ENCODE data around the gene SYNPO. TPM values are rescaled to one million over a fixed set of nuclear protein-coding genes. Genes with fewer than 3 reads are reported as not detected.

Gene SYNPO
- total and polyA plus RNA-seq, 7 donors = 136 to 855 (median 628) TPM

- ATAC-seq = no peak
- 83 to 92% (median 86%) methylated on average over 12 of the region's 12 CpGs for WGBS, 3 donors
- Histone ChIP-seq H3K4me1 (peaks cover 31% of the 10 kb centered on the region), H3K27me3 (ENCODE audit: insufficient read depth in 3 of 3, low read length in 2 of 3) (no peaks in the 10 kb centered on the region), H3K9me3 (no peaks in the 10 kb centered on the region), H3K4me3 (no peak overlapping the region), H3K36me3 (ENCODE audit: insufficient read depth in 1 of 2, low read depth in 1 of 2) (no peaks in the 10 kb centered on the region), H3K27ac (peak overlapping the region; percentile 87)
- intact Hi-C loops (cut with DNase I) = no loop called here
- no peak for TF ChIP-seq CTCF (IDR thresholded peaks at IDR 0.05)
- no peak for DNase-seq
Measured at GRCh38 chr5:150598821-150599273, 41.6 kb upstream of the SYNPO start.

DNA sequence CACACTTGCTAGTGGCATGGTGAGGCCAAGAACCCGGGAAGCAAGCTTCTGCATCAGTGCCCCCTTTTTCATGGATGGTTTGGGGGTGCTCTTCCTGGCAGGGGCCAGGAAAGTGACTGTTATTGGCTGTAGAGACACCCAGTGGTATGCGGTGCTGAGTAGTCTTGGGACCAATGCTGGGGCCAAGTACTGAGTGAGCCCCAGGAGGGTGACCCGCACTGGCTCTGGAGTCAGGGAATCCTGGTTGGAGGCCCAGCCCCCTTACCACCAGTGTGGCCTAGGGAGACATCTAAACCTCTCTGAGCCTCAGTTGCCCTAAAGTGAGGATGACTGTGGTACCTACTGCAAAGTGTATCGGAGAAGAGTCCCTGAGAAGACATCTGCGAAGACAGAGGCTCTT is 41.2 kb upstream of the SYNPO start:
- peaks cover 27% of the 10 kb centered on the region for H3K4me1 ChIP-seq
- H3K27ac ChIP-seq = peak overlapping the region; percentile 87
- WGBS, 3 donors = 81 to 93% (median 85%) methylated on average over 5 of the region's 5 CpGs
- no peak for ATAC-seq
- TF ChIP-seq CTCF (IDR thresholded peaks at IDR 0.05) = no peak
- H3K4me3 ChIP-seq = no peak overlapping the region
- no peaks in the 10 kb centered on the region for H3K9me3 ChIP-seq
- DNase-seq = no peak
- no peaks in the 10 kb centered on the region for H3K36me3 ChIP-seq (ENCODE audit: insufficient read depth in 1 of 2, low read depth in 1 of 2)
- H3K27me3 ChIP-seq (ENCODE audit: insufficient read depth in 3 of 3, low read length in 2 of 3) = no peaks in the 10 kb centered on the region
- intact Hi-C loops (cut with DNase I) = no loop called here

GRCh38 chr5:150599917-150600511 is 40.4 kb upstream of the SYNPO start:
- H3K27ac ChIP-seq = peak overlapping the region; percentile 87
- TF ChIP-seq CTCF (IDR thresholded peaks at IDR 0.05) = no peak
- no peaks in the 10 kb centered on the region for H3K27me3 ChIP-seq (ENCODE audit: insufficient read depth in 3 of 3, low read length in 2 of 3)
- intact Hi-C loops (cut with DNase I) = no loop called here
- peak; percentile 21 to 39 (median 26) for ATAC-seq
- H3K36me3 ChIP-seq (ENCODE audit: insufficient read depth in 1 of 2, low read depth in 1 of 2) = no peaks in the 10 kb centered on the region
- no peak overlapping the region for H3K4me3 ChIP-seq
- WGBS, 3 donors = 29 to 35% (median 33%) methylated on average over 9 to 11 of the region's 11 CpGs
- H3K9me3 ChIP-seq = no peaks in the 10 kb centered on the region
- H3K4me1 ChIP-seq = peaks cover 25% of the 10 kb centered on the region
- DNase-seq = peak; percentile 76 to 82

- intact Hi-C loops (cut with DNase I) = no loop called here
- TF ChIP-seq CTCF (IDR thresholded peaks at IDR 0.05) = no peak
- Histone ChIP-seq H3K36me3 (ENCODE audit: insufficient read depth in 1 of 2, low read depth in 1 of 2) (no peaks in the 10 kb centered on the region), H3K9me3 (no peaks in the 10 kb centered on the region), H3K27me3 (ENCODE audit: insufficient read depth in 3 of 3, low read length in 2 of 3) (no peaks in the 10 kb centered on the region), H3K4me1 (peaks cover 25% of the 10 kb centered on the region), H3K27ac (peak overlapping the region; percentile 87), H3K4me3 (peak overlapping the region; percentile 55)
- 31 to 55% (median 31%) methylated on average over 23 to 25 of the region's 25 CpGs for WGBS, 3 donors
- peak; percentile 73 to 86 (median 80) for ATAC-seq
- no peak for DNase-seq
Measured at GRCh38 chr5:150600616-150601490, 39.6 kb upstream of the SYNPO start.
